ENCODE results near the gene PKLR. TPM values are rescaled to one million over a fixed set of nuclear protein-coding genes. Genes with fewer than 3 reads are reported as not detected.
A peak's percentile ranks its signal among the peaks of the same experiment; 100 is the strongest.
"Not testable (repeated sequence)": the region's sequence is repeated elsewhere in the genome, so short reads cannot be mapped to it uniquely, and the experiment has no call there.

Gene PKLR
- not detected in 2 replicates for total RNA-seq (2014; rRNA removed; shearing (Covaris generic))

GRCh38 chr1:155301342-155301841, at the start of gene PKLR:
TSS of gene PKLR (minus strand) at chr1:155301438. CDS start at chr1:155301395, 43 bp downstream.
- DNase-seq (ENCODE audit: low spot score) = no peak

- DNase-seq (ENCODE audit: low spot score) = no peak
These were observed 41.6 kb upstream of the PKLR start for GRCh38 chr1:155342842-155343241.

- no peak for DNase-seq (ENCODE audit: low spot score)
These were observed 38.4 kb upstream of the PKLR start for GRCh38 chr1:155339515-155340097.

GRCh38 chr1:155334962-155335361, 33.7 kb upstream of the PKLR start:
- DNase-seq (ENCODE audit: low spot score) = no peak

GRCh38 chr1:155329980-155330598, 28.9 kb upstream of the PKLR start:
- DNase-seq (ENCODE audit: low spot score) = no peak

- DNase-seq (ENCODE audit: low spot score) = not testable (repeated sequence)
These were observed 27.6 kb upstream of the PKLR start for GRCh38 chr1:155328856-155329255.

- DNase-seq (ENCODE audit: low spot score) = no peak
These were observed 26.7 kb upstream of the PKLR start for GRCh38 chr1:155327981-155328380.

- DNase-seq (ENCODE audit: low spot score) = no peak
These were observed 25.4 kb upstream of the PKLR start for GRCh38 chr1:155326631-155327037.

- no peak for DNase-seq (ENCODE audit: low spot score)
These were observed 24.8 kb upstream of the PKLR start for GRCh38 chr1:155326020-155326526.

GRCh38 chr1:155325603-155325893, 24.3 kb upstream of the PKLR start:
- no peak for DNase-seq (ENCODE audit: low spot score)

GRCh38 chr1:155324717-155325602, 23.7 kb upstream of the PKLR start:
- peak; percentile 58 for DNase-seq (ENCODE audit: low spot score)

GRCh38 chr1:155324037-155324716, 22.9 kb upstream of the PKLR start:
- peak; percentile 97 for DNase-seq (ENCODE audit: low spot score)

GRCh38 chr1:155323729-155324036, 22.4 kb upstream of the PKLR start:
- peak; percentile 85 for DNase-seq (ENCODE audit: low spot score)

GRCh38 chr1:155322953-155323728, 21.9 kb upstream of the PKLR start:
- DNase-seq (ENCODE audit: low spot score) = peak; percentile 94

GRCh38 chr1:155322571-155322952, 21.3 kb upstream of the PKLR start:
- no peak for DNase-seq (ENCODE audit: low spot score)

GRCh38 chr1:155321639-155322503, 20.6 kb upstream of the PKLR start:
- no peak for DNase-seq (ENCODE audit: low spot score)

GRCh38 chr1:155320661-155321617, 19.7 kb upstream of the PKLR start, which contains the start of gene RUSC1:
TSS of gene RUSC1 (plus strand) at chr1:155320894. CDS start at chr1:155321774, 880 bp downstream.
- no peak for DNase-seq (ENCODE audit: low spot score)

- DNase-seq (ENCODE audit: low spot score) = no peak
These were observed 19.0 kb upstream of the PKLR start for GRCh38 chr1:155320252-155320651.

GRCh38 chr1:155319536-155319935, 18.3 kb upstream of the PKLR start:
- DNase-seq (ENCODE audit: low spot score) = no peak

All from H4 (cell line).